PC-3 (cell line): ENCODE data around the gene ASTN2.

Source experiments
- CTCF ChIP-seq: fragments of 300-600 bp; sonication (generic); conservative IDR thresholded peaks from 2 replicates; pipeline ENCODE4 v1.5.1; 2017; ENCODE audit warnings: antibody characterized with exemption, low read depth, mild to moderate bottlenecking, low read length
- EZH2 ChIP-seq: fragments of 300-600 bp; sonication (generic); IDR thresholded peaks from one replicate; pipeline ENCODE4 v1.6.1; 2017; ENCODE audit warnings: antibody characterized with exemption, mild to moderate bottlenecking, low read length; ENCODE audit not compliant: unreplicated experiment

GRCh38 chr9:116383936-116384335 is 1030.9 kb downstream of the ASTN2 start:
- TF ChIP-seq CTCF (no peak), EZH2 (no peak)
